Measurements from ENCODE around the gene MYOZ2.

- no peak for TF ChIP-seq CTCF (IDR thresholded peaks at IDR 0.05; ENCODE audit: low read depth, low read length)
- no peak for TF ChIP-seq POLR2A (IDR thresholded peaks at IDR 0.05; ENCODE audit: extremely low read depth, insufficient read length)
- TF ChIP-seq MAX (IDR thresholded peaks at IDR 0.05; ENCODE audit: low read depth, low read length), result no peak
These were observed 96.7 kb downstream of the MYOZ2 start for GRCh38 chr4:119232286-119232685.
